ENCODE measurements around the gene TRANK1.
A peak's percentile ranks its signal among the peaks of the same experiment; 100 is the strongest.

TRANK1 gene

DNA sequence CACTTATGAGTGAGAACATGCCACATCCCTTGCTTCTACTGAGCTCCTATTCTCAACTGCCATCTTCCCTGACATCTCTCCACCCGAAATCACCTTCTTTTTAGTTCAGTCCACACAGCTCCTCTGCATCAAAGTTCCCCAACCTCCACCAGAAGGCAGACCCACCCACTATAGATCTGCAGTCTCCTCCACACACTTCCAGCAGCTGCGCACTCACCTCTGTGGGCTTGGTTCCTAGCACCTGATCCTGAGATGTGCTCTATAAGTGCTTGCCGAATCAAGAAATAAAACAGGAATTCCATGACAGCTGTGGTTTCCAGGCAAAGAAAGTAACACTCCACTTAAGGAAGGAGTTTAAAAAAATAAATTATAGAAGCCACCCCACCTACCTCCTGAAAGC is 85.4 kb downstream of the TRANK1 start:
- TF ChIP-seq, protein P1, sequence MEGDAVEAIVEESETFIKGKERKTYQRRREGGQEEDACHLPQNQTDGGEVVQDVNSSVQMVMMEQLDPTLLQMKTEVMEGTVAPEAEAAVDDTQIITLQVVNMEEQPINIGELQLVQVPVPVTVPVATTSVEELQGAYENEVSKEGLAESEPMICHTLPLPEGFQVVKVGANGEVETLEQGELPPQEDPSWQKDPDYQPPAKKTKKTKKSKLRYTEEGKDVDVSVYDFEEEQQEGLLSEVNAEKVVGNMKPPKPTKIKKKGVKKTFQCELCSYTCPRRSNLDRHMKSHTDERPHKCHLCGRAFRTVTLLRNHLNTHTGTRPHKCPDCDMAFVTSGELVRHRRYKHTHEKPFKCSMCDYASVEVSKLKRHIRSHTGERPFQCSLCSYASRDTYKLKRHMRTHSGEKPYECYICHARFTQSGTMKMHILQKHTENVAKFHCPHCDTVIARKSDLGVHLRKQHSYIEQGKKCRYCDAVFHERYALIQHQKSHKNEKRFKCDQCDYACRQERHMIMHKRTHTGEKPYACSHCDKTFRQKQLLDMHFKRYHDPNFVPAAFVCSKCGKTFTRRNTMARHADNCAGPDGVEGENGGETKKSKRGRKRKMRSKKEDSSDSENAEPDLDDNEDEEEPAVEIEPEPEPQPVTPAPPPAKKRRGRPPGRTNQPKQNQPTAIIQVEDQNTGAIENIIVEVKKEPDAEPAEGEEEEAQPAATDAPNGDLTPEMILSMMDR (IDR thresholded peaks at IDR 0.05; ENCODE audit: insufficient read depth, low read depth, low read length, missing control alignments), result no peak
- DNase-seq (ENCODE audit: low read depth), result no peak
- no peak overlapping the region for H3K4me3 ChIP-seq (ENCODE audit: low read length)

DNA sequence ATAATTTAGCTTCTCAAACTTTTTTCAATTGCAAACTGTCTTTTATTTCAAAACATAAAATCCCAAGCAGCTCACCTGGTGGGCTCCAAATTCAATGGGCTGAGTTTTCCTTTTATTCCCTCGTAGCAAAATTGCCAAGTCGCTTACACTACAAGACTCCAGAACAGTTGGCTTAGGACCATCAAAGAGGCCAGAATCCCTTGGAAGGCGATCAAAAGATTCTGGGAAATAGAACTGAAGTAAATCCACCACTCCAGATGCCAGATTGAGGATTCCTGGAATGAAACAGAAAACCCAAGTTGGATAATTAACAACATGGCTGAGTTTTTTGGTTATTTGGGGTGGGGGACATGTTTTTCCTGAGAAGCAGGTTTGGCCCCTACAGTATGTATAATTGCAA is 92.8 kb downstream of the TRANK1 start:
- no peak overlapping the region for H3K4me3 ChIP-seq (ENCODE audit: low read length)
- no peak for DNase-seq (ENCODE audit: low read depth)
- TF ChIP-seq, protein P1 (IDR thresholded peaks at IDR 0.05; ENCODE audit: insufficient read depth, low read depth, low read length, missing control alignments), result no peak

DNA sequence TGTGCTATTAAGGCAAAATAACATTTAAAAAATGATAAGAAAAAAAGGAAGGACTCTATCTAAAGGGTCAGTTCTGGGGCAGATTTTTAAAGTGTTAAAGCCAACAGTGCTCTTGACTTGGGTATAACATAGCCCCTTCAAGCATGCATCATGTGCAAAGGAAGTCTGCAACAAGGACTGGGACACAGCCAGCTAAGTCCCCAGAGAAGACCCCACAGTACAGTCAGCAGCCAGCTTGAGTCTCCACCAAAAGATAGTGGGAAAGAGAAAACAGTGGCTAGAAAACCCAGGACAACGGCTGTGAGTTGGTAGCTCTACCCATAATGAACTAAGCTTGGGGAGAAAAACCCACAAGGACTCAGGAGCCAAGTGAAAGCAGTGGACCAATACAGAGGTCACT is 94.1 kb downstream of the TRANK1 start:
- DNase-seq (ENCODE audit: low read depth), result no peak
- TF ChIP-seq, protein P1 (IDR thresholded peaks at IDR 0.05; ENCODE audit: insufficient read depth, low read depth, low read length, missing control alignments), result no peak
- H3K4me3 ChIP-seq (ENCODE audit: low read length), result no peak overlapping the region

DNA sequence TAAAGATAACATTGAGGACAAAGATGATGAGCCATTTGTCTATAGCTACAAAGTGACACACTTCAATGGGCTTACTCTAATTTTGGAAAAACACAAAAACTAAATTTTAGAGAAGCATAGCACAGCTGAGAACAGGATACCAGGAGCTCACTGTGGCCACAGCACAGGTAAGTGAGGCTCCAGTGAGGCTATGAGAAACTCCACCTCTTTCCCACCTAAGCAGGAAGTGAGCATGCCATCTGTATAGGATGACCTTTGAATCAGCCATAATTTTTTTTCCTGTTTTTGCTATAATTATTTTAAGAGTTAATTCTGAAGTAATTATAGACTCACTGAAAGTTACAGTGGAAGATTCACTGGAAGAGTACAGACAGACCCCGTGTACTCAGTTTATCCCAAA is 98.4 kb downstream of the TRANK1 start:
- no peak for DNase-seq (ENCODE audit: low read depth)
- no peak overlapping the region for H3K4me3 ChIP-seq (ENCODE audit: low read length)
- TF ChIP-seq, protein P1 (IDR thresholded peaks at IDR 0.05; ENCODE audit: insufficient read depth, low read depth, low read length, missing control alignments), result no peak

DNA sequence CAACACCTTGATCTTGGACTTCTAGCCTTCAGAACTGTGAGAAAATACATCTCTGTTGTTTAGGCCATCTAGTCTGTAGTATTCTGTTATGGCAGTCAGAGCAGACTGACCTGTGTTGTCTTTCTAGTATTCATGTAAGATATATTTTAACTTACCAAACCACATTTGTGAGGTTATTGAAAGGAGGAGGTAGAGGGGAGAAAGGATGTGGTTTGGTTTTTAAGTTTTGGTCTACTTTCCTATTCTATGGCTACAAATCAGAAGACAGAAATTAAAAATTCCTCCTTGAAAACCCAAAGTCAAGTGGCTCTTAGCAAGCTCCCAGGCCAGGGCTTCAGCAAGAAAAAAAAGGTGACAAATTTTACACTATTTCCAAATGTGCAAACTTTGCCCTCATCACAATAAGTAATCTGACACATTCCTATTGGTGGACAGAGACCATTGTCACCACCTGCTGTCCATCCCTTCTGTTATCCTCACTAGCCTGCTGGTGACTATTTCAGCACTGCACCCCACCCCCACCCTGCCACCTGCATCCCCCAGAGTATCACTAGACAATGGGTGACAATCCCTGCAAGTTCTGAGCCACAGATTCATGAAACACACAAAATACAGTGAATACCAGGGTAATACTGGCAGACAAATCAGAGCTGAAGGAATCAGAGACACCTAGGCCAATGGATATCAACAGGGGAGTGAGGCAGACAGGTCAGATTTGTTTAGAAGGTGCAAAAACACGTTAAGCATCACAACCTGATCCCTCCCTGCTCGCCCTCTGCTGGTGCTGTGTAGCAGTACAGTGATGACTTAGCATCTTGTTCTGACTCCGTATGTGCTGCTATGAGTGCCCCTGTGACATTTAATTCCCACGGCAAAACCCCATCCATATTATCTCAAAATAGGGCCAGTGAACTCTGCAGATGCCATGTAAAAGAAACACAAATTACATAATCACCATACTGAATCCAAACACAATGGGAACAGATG is 101.5 kb downstream of the TRANK1 start:
- TF ChIP-seq, protein P1 (IDR thresholded peaks at IDR 0.05; ENCODE audit: insufficient read depth, low read depth, low read length, missing control alignments), result peak; percentile 78

DNA sequence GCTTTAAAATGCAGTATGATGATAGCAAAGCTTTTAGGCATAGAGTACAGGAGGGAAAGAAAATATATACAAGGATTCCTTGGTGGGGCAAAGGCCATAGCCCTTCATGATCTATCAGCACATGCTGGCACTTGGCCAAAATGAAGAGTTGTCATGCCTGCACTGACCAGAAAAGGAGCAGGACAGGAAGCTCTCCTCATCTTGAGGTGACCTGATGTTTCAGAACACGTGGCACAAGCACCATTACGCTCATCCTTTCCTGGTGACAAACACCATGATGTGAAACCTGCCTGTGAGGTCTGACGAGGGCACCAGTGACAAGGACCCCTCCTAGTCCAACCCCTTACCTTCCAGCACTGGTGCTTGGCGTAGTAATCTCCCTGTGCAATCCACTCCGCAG is 102.6 kb downstream of the TRANK1 start:
- no peak for DNase-seq (ENCODE audit: low read depth)
- H3K4me3 ChIP-seq (ENCODE audit: low read length), result no peak overlapping the region
- TF ChIP-seq, protein P1 (IDR thresholded peaks at IDR 0.05; ENCODE audit: insufficient read depth, low read depth, low read length, missing control alignments), result no peak

More for the DNA sequence above, 101.5 kb downstream of the TRANK1 start:
- H3K4me3 ChIP-seq (ENCODE audit: low read length), result no peak overlapping the region
- DNase-seq (ENCODE audit: low read depth), result peak; percentile 57

Measured in epithelial cell of esophagus (primary cell).